ENCODE results near the gene ARL4C.

DNA sequence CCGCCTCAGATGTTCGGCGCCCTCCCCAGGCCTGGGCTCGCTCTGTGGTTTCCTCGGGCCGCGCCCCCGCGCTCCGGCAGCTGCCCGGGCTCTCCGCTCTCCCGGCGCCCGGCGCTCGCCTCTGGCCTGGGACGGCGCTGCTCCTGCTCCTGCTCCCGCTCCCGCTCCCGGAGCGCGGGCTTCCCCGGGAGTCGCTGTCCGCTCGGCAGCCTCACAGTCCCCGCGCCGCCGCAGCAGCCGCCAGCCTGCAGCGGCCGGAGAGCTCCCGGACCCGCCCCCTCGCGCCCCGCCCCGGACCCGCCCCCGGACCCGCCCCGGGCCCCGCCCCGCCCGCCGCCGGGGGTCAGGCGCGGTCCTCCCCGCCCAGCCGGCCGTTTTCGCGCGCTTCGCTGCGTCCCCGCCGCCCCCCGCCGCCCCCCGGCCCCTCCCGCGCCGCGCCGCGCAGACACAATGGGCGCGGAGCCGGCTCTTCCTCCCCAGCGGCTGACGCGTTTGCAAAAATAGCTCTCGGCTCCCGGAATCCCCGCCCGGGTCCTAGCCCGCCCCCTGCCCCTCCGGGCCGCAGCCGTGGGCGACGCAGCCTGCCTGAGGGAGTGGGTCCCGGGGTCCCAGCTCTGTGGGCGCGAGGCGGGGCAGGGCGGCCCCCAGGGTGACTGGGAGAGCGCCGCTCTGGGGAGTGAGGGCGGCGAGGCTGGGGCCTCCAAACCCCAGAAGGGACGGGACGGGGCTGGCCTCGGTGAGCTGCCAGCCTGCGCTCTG lies at the start of gene ARL4C:
- no peak for TF ChIP-seq FOXP2 (optimal IDR thresholded peaks at IDR 0.05; ENCODE audit: control extremely low read depth, extremely low read length, insufficient read depth)
- no peak for TF ChIP-seq EZH2 (IDR thresholded peaks at IDR 0.05)
